Activated CD8-positive, alpha-beta memory T cell treated with anti-CD3 and anti-CD28 coated beads, Interleukin-2, amount 50 U/mL, for 48 hours (primary cell): ENCODE results near the gene ULBP2.

Source experiments
- DNase-seq: peaks from one replicate; pipeline ENCODE4 v3.0.0-alpha.2; 2020

The ULBP2 gene

GRCh38 chr6:149974825-149975224 is 33.0 kb downstream of the ULBP2 start:
- DNase-seq = no peak

GRCh38 chr6:149975400-149975799 is 33.6 kb downstream of the ULBP2 start:
- no peak for DNase-seq

- peak; percentile 45 for DNase-seq
Observed at GRCh38 chr6:149977221-149977620, 35.4 kb downstream of the ULBP2 start.

- DNase-seq = no peak
Observed at GRCh38 chr6:149978610-149979009, 36.8 kb downstream of the ULBP2 start.

- DNase-seq = no peak
Observed at GRCh38 chr6:149979293-149979692, 37.5 kb downstream of the ULBP2 start.

GRCh38 chr6:149983145-149983544 is 41.3 kb downstream of the ULBP2 start:
- peak; percentile 42 for DNase-seq

- peak; percentile 48 for DNase-seq
Observed at GRCh38 chr6:149984773-149985172, 43.0 kb downstream of the ULBP2 start.

- DNase-seq = peak; percentile 49
Observed at GRCh38 chr6:149985481-149985937, 43.7 kb downstream of the ULBP2 start.

GRCh38 chr6:149987602-149988107 is 45.8 kb downstream of the ULBP2 start:
- DNase-seq = no peak

GRCh38 chr6:149988550-149989346 is 46.9 kb downstream of the ULBP2 start:
- DNase-seq = peak; percentile 44

- DNase-seq = peak; percentile 56
Observed at GRCh38 chr6:149990212-149990660, 48.4 kb downstream of the ULBP2 start.

- DNase-seq = peak; percentile 64
Observed at GRCh38 chr6:149990661-149991471, 49.1 kb downstream of the ULBP2 start.

- peak; percentile 52 for DNase-seq
Observed at GRCh38 chr6:149991472-149991795, 49.6 kb downstream of the ULBP2 start.

- peak; percentile 37 for DNase-seq
Observed at GRCh38 chr6:149991838-149992237, 50.0 kb downstream of the ULBP2 start.

- no peak for DNase-seq
Observed at GRCh38 chr6:149995235-149995750, 53.5 kb downstream of the ULBP2 start.

GRCh38 chr6:149995971-149996370 is 54.2 kb downstream of the ULBP2 start:
- no peak for DNase-seq
